Breast epithelium (tissue), 3 donors: Measurements from ENCODE around the gene DPF1.

Experiments used
- CTCF ChIP-seq, 3 donors: fragments of 450-650 bp; IDR thresholded peaks; one replicate each; pipeline ENCODE4 v1.5.1; 2016 to 2017; ENCODE audit warnings: antibody characterized with exemption in 3 of 3, mild to moderate bottlenecking in 3 of 3, moderate library complexity in 3 of 3
- POLR2A ChIP-seq: fragments of 450-650 bp; IDR thresholded peaks from one replicate; pipeline ENCODE4 v1.6.1; 2016; ENCODE audit warnings: antibody characterized with exemption, mild to moderate bottlenecking, moderate library complexity
- POLR2AphosphoS5 ChIP-seq, 3 donors: sonication (generic); formaldehyde crosslinking; IDR thresholded peaks; one replicate each; pipeline ENCODE4 v1.6.1; 2017; ENCODE audit warnings: antibody characterized with exemption in 3 of 3

- no peak for TF ChIP-seq CTCF (IDR thresholded peaks at IDR 0.05)
- no peak for TF ChIP-seq POLR2AphosphoS5 (IDR thresholded peaks at IDR 0.05)
- TF ChIP-seq POLR2A: no peak
Measured at GRCh38 chr19:38170334-38170733, 53.7 kb downstream of the DPF1 start.
